Left ventricle myocardium superior (tissue), 1 donor: ENCODE results near the gene HHATL. TPM values are rescaled to one million over a fixed set of nuclear protein-coding genes. Genes with fewer than 3 reads are reported as not detected.

Source experiments
- ATAC-seq: fragments of 200-7000 bp; cut with Tn5 transposase; one replicate; pipeline ENCODE4 v1.9.1; 2020; ENCODE audit warnings: mild to moderate bottlenecking, moderate library complexity
- DNase-seq: peaks from one replicate; pipeline ENCODE4 v3.0.0-alpha.2; 2020
- intact Hi-C: fragments of 100-400 bp; cut with micrococcal nuclease; formaldehyde crosslinking; loops from one replicate; pipeline ENCODE4 v1.11.0; 2022
- total RNA-seq: library from RNA; stranded (reverse); fragmentation: NEBNext Ultra II Directional; extraction: Animal tissue kit (Norgen Biotek cat#: 25700); gene quantifications from one replicate; pipeline ENCODE4 v1.2.1, GENCODE V29; 2021
- donor health status: DM: no; HTN: yes; CAD: no; lungs with severe emphysema.

HHATL gene
- total RNA-seq, 1 donor from 2014 or later, result 463 TPM

GRCh38 chr3:42703695-42704025 is 1.1 kb upstream of the HHATL start:
- DNase-seq (no peak), ATAC-seq (no peak)
- intact Hi-C loops, result no loop called here

- intact Hi-C loops, result no loop called here
- DNase-seq (no peak), ATAC-seq (no peak)
Measured at GRCh38 chr3:42702982-42703694, 540 bp upstream of the HHATL start.

GRCh38 chr3:42701371-42702065 is 1.1 kb downstream of the HHATL start:
- ATAC-seq (peak; percentile 75), DNase-seq (peak; percentile 91)
- intact Hi-C loops, result no loop called here

GRCh38 chr3:42700366-42701288 is 2.0 kb downstream of the HHATL start:
- no peak for DNase-seq
- no peak for ATAC-seq
- intact Hi-C loops, result no loop called here

GRCh38 chr3:42699511-42699971 is 3.1 kb downstream of the HHATL start:
- ATAC-seq, result no peak
- intact Hi-C loops, result no loop called here
- DNase-seq, result no peak

GRCh38 chr3:42698911-42699230 is 3.7 kb downstream of the HHATL start:
- DNase-seq, result no peak
- intact Hi-C loops, result no loop called here

GRCh38 chr3:42698216-42698910 is 4.2 kb downstream of the HHATL start:
- DNase-seq (no peak), ATAC-seq (no peak)
- intact Hi-C loops, result no loop called here

More at GRCh38 chr3:42698911-42699230, 3.7 kb downstream of the HHATL start:
- ATAC-seq, result no peak

GRCh38 chr3:42697289-42698051 is 5.1 kb downstream of the HHATL start:
- intact Hi-C loops, result no loop called here
- DNase-seq, result no peak
- no peak for ATAC-seq

- ATAC-seq (no peak), DNase-seq (no peak)
- intact Hi-C loops, result no loop called here
Measured at GRCh38 chr3:42696356-42697288, 6.0 kb downstream of the HHATL start.

- DNase-seq (no peak), ATAC-seq (no peak)
- intact Hi-C loops, result no loop called here
Measured at GRCh38 chr3:42694366-42694765, 8.2 kb downstream of the HHATL start.

GRCh38 chr3:42693530-42693930 is 9.1 kb downstream of the HHATL start:
- DNase-seq, result no peak

GRCh38 chr3:42692667-42693529 is 9.7 kb downstream of the HHATL start:
- intact Hi-C loops, result no loop called here
- DNase-seq (no peak), ATAC-seq (peak; percentile 11)

More at GRCh38 chr3:42693530-42693930, 9.1 kb downstream of the HHATL start:
- no peak for ATAC-seq
- intact Hi-C loops, result no loop called here

- ATAC-seq, result peak; percentile 12
- DNase-seq, result no peak
Measured at GRCh38 chr3:42691816-42692666, 10.6 kb downstream of the HHATL start.

GRCh38 chr3:42690766-42691680 is 11.6 kb downstream of the HHATL start:
- intact Hi-C loops, result no loop called here
- DNase-seq (no peak), ATAC-seq (peak; percentile 5)

More at GRCh38 chr3:42691816-42692666, 10.6 kb downstream of the HHATL start:
- intact Hi-C loops, result no loop called here

- ATAC-seq, result no peak
- no peak for DNase-seq
- intact Hi-C loops, result no loop called here
Measured at GRCh38 chr3:42690191-42690590, 12.4 kb downstream of the HHATL start.
